ENCODE data around the gene PAQR8.

- no peak for TF ChIP-seq TBL1XR1 (IDR thresholded peaks at IDR 0.05; ENCODE audit: borderline replicate concordance, low read length, partially characterized antibody)
- TF ChIP-seq TAF1 (CRISPR knock-in tag; IDR thresholded peaks at IDR 0.05), result no peak
Measured at GRCh38 chr6:52400313-52401041, 38.5 kb downstream of the PAQR8 start.
